A549 treated with AZD2906 at 1 μM for 4 hours (cell line): Measurements from ENCODE around the gene C2orf78. TPM values are rescaled to one million over a fixed set of nuclear protein-coding genes. Genes with fewer than 3 reads are reported as not detected.

Source experiments
- total RNA-seq: library from RNA; stranded (reverse); fragments of 200-300 nt; extraction: Qiagen RNA extraction; gene quantifications from 5 replicates; pipeline ENCODE4 v1.2.3, GENCODE V29; 2022

The C2orf78 gene, protein sequence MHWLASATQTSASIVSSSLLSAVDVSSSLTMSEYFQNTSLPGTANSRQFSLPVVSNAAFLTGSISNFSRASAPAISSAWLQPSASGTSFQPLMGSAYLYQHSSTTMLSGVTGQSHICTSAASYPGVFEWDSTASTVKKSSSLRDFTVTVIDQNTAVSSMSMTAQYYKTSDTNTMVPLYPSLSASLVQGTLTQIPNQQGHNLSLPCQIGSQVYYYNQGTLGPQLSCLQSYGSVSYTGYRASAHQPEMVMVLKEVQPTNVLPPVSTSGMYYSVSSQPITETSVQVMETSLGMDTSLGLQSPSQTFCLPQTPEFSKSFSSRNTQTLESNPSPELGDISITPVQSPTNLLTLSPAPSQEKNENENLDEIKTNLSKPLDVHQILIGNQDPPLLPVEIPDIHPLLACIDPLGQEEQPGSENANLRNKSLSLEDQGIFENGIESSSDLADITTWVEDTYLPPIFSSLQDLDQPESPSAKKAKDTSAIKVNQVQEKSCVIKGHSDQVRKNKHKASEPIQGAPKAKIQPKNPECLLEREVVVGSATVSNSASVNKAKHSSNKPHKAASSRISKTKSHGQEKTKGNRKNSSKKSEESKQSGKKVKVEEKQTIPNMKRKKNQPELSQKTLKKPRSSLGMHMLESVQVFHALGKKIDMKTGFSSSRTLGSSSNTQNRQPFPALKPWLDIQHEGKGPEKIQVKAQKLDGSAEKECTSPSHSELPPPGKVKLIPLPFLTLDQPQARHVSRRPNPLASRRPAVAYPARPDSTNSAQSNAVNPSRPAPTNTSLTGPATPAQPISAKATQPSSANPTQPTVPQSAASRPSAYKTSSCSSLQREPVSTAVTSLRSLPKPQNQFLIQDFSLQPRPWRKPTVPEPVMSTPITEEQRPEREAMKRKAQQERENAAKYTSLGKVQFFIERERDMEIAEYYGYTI
- not detected in 5 replicates for total RNA-seq

DNA sequence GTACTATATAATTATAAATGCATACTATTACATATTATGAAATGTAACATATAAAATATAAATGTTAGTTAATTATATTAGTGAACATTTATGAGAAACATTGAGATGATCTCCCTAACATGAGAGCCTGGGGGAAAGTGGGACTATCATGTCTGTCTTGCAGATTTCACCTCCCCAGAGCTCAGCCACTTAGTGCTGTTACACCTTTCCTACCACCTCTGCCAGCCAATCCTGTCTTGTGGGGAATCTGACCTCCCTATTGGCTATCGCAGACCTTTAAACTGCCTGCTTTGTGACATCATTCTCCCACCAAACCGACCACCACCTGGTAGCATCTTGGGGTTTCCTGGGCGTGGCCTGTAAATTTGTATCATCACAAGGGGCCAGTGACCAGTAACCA lies at the start of gene C2orf78:
Gene C2orf78 (plus strand): TSS at position 301 of the 400 bp plus-strand sequence. CDS start 127 bp downstream, outside the sequence.

DNA sequence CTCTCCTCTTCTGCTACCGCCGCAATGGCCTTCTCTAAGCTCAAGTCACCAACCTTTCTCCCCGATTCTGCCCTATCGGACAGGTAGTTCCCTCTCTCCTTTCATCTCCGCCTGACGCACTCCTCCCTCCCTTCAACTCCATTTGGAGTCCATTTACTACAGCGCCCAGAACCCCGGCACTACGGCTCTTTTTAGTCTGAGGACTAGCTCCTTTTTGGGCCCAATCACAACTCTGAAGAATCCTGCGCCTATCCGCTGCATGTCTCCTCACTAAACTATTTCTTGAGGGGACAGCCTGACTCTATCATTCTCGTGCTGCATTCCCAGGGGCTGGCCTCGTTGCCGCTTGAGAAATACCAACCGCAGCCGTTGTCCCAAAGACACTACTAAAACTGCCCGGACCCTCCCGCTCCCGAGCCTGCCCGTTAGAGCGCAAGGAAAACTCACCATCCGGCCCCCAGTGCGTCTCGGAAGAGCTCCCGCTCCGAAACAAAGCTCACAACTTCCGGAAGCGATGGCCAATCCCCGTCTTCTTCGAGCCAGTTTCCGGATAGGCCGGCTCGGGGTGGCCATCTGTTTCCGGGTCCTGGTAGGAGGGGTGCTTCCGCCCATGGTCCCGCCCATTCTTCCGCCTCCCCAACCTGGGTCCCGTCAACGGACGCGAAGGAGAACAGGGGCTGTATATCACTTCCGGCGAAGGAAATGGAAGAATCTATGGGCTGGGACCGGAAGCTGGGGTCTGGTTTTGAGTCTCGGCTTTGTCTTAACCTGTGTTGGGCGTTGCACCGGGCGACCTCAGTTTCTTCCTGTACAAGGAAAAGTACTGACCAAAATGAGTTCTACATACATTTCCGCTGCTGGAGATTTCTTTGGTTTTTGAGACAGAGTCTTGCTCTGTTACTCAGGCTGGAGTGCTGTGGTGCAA lies 46.9 kb upstream of the C2orf78 start, which contains the start of gene TPRKB:
Gene TPRKB (minus strand): TSS at position 491 of the 925 bp plus-strand sequence. CDS start 2,776 bp downstream, outside the sequence.

DNA sequence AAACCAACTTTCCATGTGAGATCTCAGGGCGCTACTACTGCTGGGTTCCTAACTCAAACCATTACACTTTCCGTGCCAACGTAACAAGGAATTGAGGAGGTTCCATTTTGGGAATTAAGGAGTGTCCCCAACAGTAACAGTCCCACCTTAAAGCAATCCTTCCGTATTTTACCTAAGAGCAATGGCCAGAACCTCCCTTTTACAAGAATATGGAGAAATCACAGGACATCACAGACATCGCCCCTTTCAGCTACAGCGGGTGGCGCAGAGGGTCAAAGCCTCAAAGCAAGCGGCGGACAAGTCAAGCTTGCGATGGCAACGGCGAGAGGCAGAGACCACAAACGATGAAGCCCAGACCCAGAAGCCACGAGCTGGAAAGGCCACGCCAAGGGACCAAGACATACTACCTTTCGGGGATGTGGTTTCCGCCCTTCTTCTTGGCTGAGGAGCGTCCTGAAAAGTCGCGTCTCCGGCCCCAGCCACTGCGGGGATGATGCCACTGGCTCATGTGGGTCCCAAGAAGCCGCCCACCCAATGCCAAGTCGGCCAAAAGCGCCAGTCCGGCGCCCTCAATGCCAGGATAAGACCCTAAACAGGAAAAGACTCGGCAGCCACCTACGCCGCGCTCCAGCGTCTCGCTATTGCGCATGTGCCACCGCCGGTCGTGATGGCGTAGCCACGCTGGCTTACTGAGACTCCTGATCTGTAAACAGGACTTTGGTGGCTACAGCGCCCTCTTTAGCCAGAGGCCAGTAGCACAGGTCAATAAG lies 4.3 kb upstream of the C2orf78 start, which contains the start of gene DUSP11:
Gene DUSP11 (minus strand): TSS at position 637 of the 770 bp plus-strand sequence. CDS start 129 bp downstream, at position 508.

DNA sequence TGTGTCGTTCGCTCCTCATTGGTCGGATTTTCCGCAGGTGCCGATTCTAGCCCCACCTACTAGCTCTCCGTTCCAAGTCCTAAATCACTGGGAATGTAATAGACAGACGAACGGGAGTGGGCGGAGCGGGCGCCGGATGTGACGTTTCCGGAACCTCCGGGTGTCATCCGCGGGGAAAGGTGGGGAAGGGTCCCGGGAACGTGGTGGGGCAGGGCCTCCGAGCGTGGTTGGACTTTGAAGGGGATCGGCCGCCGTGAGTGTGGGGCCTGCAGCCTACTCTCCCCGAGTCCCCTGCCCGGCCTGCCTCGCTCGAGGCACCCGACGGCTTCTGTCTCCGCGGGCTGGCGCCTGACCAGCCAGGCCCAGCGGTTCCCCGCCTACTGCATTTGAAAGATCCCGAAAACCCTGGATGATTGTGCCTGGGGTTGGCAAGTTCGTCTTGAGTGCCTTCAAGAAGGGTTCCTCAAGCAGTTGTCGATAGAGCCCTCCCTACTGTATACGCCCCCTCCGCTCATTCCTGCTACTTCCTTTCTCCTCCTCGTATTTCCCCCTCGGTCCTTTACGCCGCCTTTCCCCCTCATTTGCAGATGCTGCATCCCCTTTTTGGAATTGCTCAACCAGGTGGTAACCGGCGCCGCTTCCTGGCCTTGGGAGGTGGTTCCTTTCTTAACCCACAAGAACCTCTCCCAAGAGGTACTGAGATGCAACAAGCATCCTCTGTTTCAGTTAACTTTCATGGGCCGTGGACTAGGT lies 45.0 kb downstream of the C2orf78 start, which contains the start of gene STAMBP:
Gene STAMBP (plus strand): TSS at position 144 of the 753 bp plus-strand sequence. CDS start 1,896 bp downstream, outside the sequence.

Other genes starting within 250 kb of the C2orf78 start
- not detected in 5 replicates for gene NAT8, start 141.8 kb upstream of the C2orf78 start, total RNA-seq
- gene TPRKB, start 46.8 kb upstream of the C2orf78 start, total RNA-seq, result 70.9 to 81.8 TPM (median 73.9 TPM) in 5 replicates
- gene DUSP11, start 4.1 kb upstream of the C2orf78 start, total RNA-seq, result 37.2 to 42.6 TPM (median 39.3 TPM) in 5 replicates
- gene STAMBP, start 44.8 kb downstream of the C2orf78 start, total RNA-seq, result 47.5 to 53.5 TPM (median 51.6 TPM) in 5 replicates
- gene ACTG2, start 108.8 kb downstream of the C2orf78 start, total RNA-seq, result 0.26 to 0.40 TPM (median 0.31 TPM) in 5 replicates
- 153 to 170 TPM (median 160 TPM) in 5 replicates for gene DGUOK, start 142.7 kb downstream of the C2orf78 start, total RNA-seq
- 8.4 to 10.7 TPM (median 9.9 TPM) in 5 replicates for gene TET3, start 200.7 kb downstream of the C2orf78 start, total RNA-seq